Amygdala (tissue), 56 donors: ENCODE data around the gene FANCG.

ENCODE experiments used
- DNase-seq, 56 donors: peaks; one replicate each; lab custom pipeline; 2025; lab: John Stamatoyannopoulos, UW

FANCG gene

GRCh38 chr9:35079426-35080341, at the start of gene FANCG:
Gene FANCG, minus strand, starts transcription at chr9:35079942. Its CDS starts 418 bp downstream, at chr9:35079524.
- peak in 55 of 56 donors; percentile 54 to 94 (median 86) for DNase-seq

- peak in 54 of 56 donors; percentile 23 to 93 (median 78) for DNase-seq
Measured at GRCh38 chr9:35116898-35117551, 37.3 kb upstream of the FANCG start.

- DNase-seq = peak in 7 of 56 donors; percentile 49 to 71 (median 65)
Measured at GRCh38 chr9:35116539-35116897, 36.8 kb upstream of the FANCG start.

GRCh38 chr9:35115680-35116538, 36.2 kb upstream of the FANCG start, which contains the start of gene ATOSB:
Gene ATOSB, minus strand, starts transcription at chr9:35115862. Its CDS starts 7,588 bp downstream, at chr9:35108274.
- peak in 54 of 56 donors; percentile 51 to 97 (median 85) for DNase-seq

- DNase-seq = peak in 23 of 56 donors; percentile 5 to 50 (median 26)
Measured at GRCh38 chr9:35114840-35115628, 35.3 kb upstream of the FANCG start.

GRCh38 chr9:35114113-35114839, 34.5 kb upstream of the FANCG start:
- DNase-seq = peak in 47 of 56 donors; percentile 10 to 85 (median 62)

- DNase-seq = peak in 5 of 56 donors; percentile 15 to 36 (median 17)
Measured at GRCh38 chr9:35112257-35113020, 32.7 kb upstream of the FANCG start.

- peak; percentile 66 to 99 (median 97) for DNase-seq
Measured at GRCh38 chr9:35111001-35111933, 31.5 kb upstream of the FANCG start.

GRCh38 chr9:35110327-35110761, 30.6 kb upstream of the FANCG start:
- peak in 46 of 56 donors; percentile 19 to 83 (median 60) for DNase-seq

GRCh38 chr9:35108946-35109575, 29.3 kb upstream of the FANCG start:
- DNase-seq = no peak

- DNase-seq = no peak
Measured at GRCh38 chr9:35108461-35108860, 28.7 kb upstream of the FANCG start.

- no peak for DNase-seq
Measured at GRCh38 chr9:35107297-35108290, 27.9 kb upstream of the FANCG start.

GRCh38 chr9:35106343-35106730, 26.6 kb upstream of the FANCG start:
- no peak for DNase-seq

- no peak for DNase-seq
Measured at GRCh38 chr9:35105571-35106342, 26.0 kb upstream of the FANCG start.
